ENCODE measurements around the gene APOBEC3A. TPM values are rescaled to one million over a fixed set of nuclear protein-coding genes. Genes with fewer than 3 reads are reported as not detected.

APOBEC3A gene
- total RNA-seq, 1 donor from 2014 or later = not detected

GRCh38 chr22:38967451-38968450 lies 10.3 kb downstream of the APOBEC3A start:
- no peaks in the 10 kb centered on the region for H3K4me1 ChIP-seq
- H3K9me3 ChIP-seq = no peaks in the 10 kb centered on the region
- no peak overlapping the region for H3K27ac ChIP-seq
- H3K36me3 ChIP-seq = no peaks in the 10 kb centered on the region
- H3K4me3 ChIP-seq = no peak overlapping the region
- DNase-seq (ENCODE audit: extremely low spot score in 2 of 2) = no peak
- no peaks in the 10 kb centered on the region for H3K27me3 ChIP-seq
- intact Hi-C loops (cut with DNase I) = no loop called here
- TF ChIP-seq CTCF (IDR thresholded peaks at IDR 0.05) (no peak), POLR2A (IDR thresholded peaks at IDR 0.05) (no peak), POLR2AphosphoS5 (IDR thresholded peaks at IDR 0.05; ENCODE audit: insufficient read depth in 1 of 2, low read depth in 1 of 2) (no peak)

- no peak for DNase-seq (ENCODE audit: extremely low spot score in 2 of 2)
- no peaks in the 10 kb centered on the region for H3K4me1 ChIP-seq
- no peak for TF ChIP-seq POLR2A (IDR thresholded peaks at IDR 0.05)
- TF ChIP-seq CTCF (IDR thresholded peaks at IDR 0.05) = no peak
- TF ChIP-seq POLR2AphosphoS5 (IDR thresholded peaks at IDR 0.05; ENCODE audit: insufficient read depth in 1 of 2, low read depth in 1 of 2) = no peak
- H3K4me3 ChIP-seq = no peak overlapping the region
- no peaks in the 10 kb centered on the region for H3K27me3 ChIP-seq
- intact Hi-C loops (cut with DNase I) = no loop called here
- H3K9me3 ChIP-seq = no peaks in the 10 kb centered on the region
- no peaks in the 10 kb centered on the region for H3K36me3 ChIP-seq
- no peak overlapping the region for H3K27ac ChIP-seq
Measured at GRCh38 chr22:38968801-38969200, 11.4 kb downstream of the APOBEC3A start.

GRCh38 chr22:38970551-38970950 lies 13.1 kb downstream of the APOBEC3A start:
- Histone ChIP-seq H3K9me3 (no peaks in the 10 kb centered on the region), H3K36me3 (no peaks in the 10 kb centered on the region), H3K4me1 (no peaks in the 10 kb centered on the region), H3K4me3 (no peak overlapping the region), H3K27me3 (no peaks in the 10 kb centered on the region), H3K27ac (no peak overlapping the region)
- intact Hi-C loops (cut with DNase I) = no loop called here
- DNase-seq (ENCODE audit: extremely low spot score in 2 of 2) = no peak
- TF ChIP-seq POLR2AphosphoS5 (IDR thresholded peaks at IDR 0.05; ENCODE audit: insufficient read depth in 1 of 2, low read depth in 1 of 2) (no peak), CTCF (IDR thresholded peaks at IDR 0.05) (no peak), POLR2A (IDR thresholded peaks at IDR 0.05) (no peak)

GRCh38 chr22:38971202-38971601 lies 13.8 kb downstream of the APOBEC3A start:
- Histone ChIP-seq H3K36me3 (no peaks in the 10 kb centered on the region), H3K27ac (no peak overlapping the region), H3K4me3 (no peak overlapping the region), H3K27me3 (no peaks in the 10 kb centered on the region), H3K4me1 (no peaks in the 10 kb centered on the region), H3K9me3 (no peaks in the 10 kb centered on the region)
- intact Hi-C loops (cut with DNase I) = no loop called here
- DNase-seq (ENCODE audit: extremely low spot score in 2 of 2) = no peak
- TF ChIP-seq CTCF (IDR thresholded peaks at IDR 0.05) (no peak), POLR2A (IDR thresholded peaks at IDR 0.05) (no peak), POLR2AphosphoS5 (IDR thresholded peaks at IDR 0.05; ENCODE audit: insufficient read depth in 1 of 2, low read depth in 1 of 2) (no peak)

GRCh38 chr22:38971791-38972190 lies 14.4 kb downstream of the APOBEC3A start:
- Histone ChIP-seq H3K36me3 (no peaks in the 10 kb centered on the region), H3K27ac (no peak overlapping the region), H3K27me3 (no peaks in the 10 kb centered on the region), H3K9me3 (no peaks in the 10 kb centered on the region), H3K4me1 (no peaks in the 10 kb centered on the region), H3K4me3 (no peak overlapping the region)
- no peak for DNase-seq (ENCODE audit: extremely low spot score in 2 of 2)
- intact Hi-C loops (cut with DNase I) = no loop called here
- TF ChIP-seq POLR2A (IDR thresholded peaks at IDR 0.05) (no peak), POLR2AphosphoS5 (IDR thresholded peaks at IDR 0.05; ENCODE audit: insufficient read depth in 1 of 2, low read depth in 1 of 2) (no peak), CTCF (IDR thresholded peaks at IDR 0.05) (no peak)

Data from vagina (tissue), 2 donors.